Prostate gland (tissue), 2 donors: Measurements from ENCODE around the gene TUBG1.

Experiments used
- CTCF ChIP-seq, 4 experiments: fragments of 200-600 bp in 2 of 4; fragments of 450-650 bp in 2 of 4; sonication (generic) in 2 of 4; IDR thresholded peaks; 1 replicate in 3 of 4; 2 replicates in 1 of 4; pipeline ENCODE4 v1.5.1; 2016 to 2019; ENCODE audit warnings: antibody characterized with exemption in 4 of 4, mild to moderate bottlenecking in 2 of 4, moderate library complexity in 2 of 4
- POLR2A ChIP-seq: fragments of 450-650 bp; IDR thresholded peaks from one replicate; pipeline ENCODE4 v1.6.1; 2016; ENCODE audit warnings: antibody characterized with exemption, mild to moderate bottlenecking
- POLR2AphosphoS5 ChIP-seq: sonication (generic); formaldehyde crosslinking; IDR thresholded peaks from one replicate; pipeline ENCODE4 v1.6.1; 2017; ENCODE audit warnings: antibody characterized with exemption

- TF ChIP-seq CTCF (IDR thresholded peaks at IDR 0.05) (no peak), POLR2A (no peak), POLR2AphosphoS5 (no peak)
Measured at GRCh38 chr17:42585353-42585752, 24.1 kb upstream of the TUBG1 start.
